Heart left ventricle (tissue), 13 donors: ENCODE results near the gene VAMP2.

ENCODE experiments used
- CTCF ChIP-seq, 12 donors: fragments of 200-600 bp; sonication (generic) in 4 of 12; IDR thresholded peaks; one replicate each; pipeline versions ENCODE4 v1.5.0 to v1.8.0; 2018 to 2022; ENCODE audit warnings: antibody characterized with exemption in 12 of 12, mild to moderate bottlenecking in 5 of 12
- POLR2A ChIP-seq, 2 donors: fragments of 450-650 bp; IDR thresholded peaks; one replicate each; pipeline ENCODE4 v1.6.1; 2017; ENCODE audit warnings: antibody characterized with exemption in 2 of 2, mild to moderate bottlenecking in 2 of 2, moderate library complexity in 2 of 2
- donor health status: ischemic (EF 13 %, LVEDD 7.1; RV severe dilation, severe dysfunction).
- donor health status: DM: no; HTN: yes; CAD: no.
- donor health status: DM: no; HTN: no; CAD: no.
- donor health status: ischemic (EF 25% LVEDD 6.9; RV normal size, moderate dysfunction).
- donor health status: ischemic (EF 25% LVEDD 5.7; RV mildly dilated, moderate dysfunction).
- donor health status: ischemic (EF 35%, LVEDD 5.7; RV mildly dilated, moderate dysfunction).
- donor health status: nonischemic (EF 11% LVEDD 7.7; RV severe dilation, severe dysfunction).
- donor health status: DM: yes; HTN: yes; CAD: no.
- donor health status: PGD.
- donor health status: ischemic (EF 29% LVEDD 5.4; RV normal size, mild dysfunction).
- donor health status: nonischemic (EF 23%, LVEDD 6.1; RV moderate dilation, normal function).

DNA sequence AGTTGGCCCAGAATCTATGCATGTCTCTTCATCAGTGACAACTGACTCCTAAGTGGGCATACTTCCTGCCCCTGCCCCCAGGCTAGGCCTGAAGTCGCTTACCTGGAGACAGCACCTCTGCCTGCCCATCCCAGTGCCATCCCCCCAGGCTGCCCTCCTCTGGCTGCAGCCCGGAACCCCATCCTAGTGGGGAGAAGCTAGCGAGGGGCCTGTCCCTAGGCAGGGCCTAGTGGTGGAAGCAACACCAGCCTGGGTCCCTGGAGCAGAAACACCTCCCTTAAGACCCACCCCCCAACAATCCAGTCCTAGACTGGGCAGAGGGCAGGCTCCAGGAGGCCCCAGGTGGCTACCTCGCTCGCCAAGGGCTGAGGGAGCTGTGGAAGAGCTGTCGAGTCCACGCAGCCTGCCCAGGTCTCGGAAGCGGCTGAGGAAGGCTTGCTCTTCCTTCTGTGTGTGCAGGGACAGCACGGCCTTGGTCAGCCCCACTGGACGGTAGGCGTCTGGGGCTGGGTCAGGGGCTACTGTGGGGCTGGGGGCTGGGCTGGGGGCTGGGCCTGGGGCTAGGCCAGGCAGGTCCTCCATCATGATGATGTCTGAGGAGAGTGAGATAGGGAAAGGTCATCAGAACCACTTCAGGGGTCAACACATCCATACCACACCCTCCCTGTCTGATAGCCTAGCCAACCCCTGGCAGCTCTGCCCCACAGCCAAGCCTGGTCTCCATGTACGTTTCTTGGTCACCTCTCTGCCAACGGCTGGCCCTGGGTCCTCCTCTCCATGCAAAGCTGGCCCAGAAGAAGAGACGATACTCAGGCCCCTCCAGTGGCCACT, 18.1 kb downstream of the VAMP2 start:
- TF ChIP-seq POLR2A (IDR thresholded peaks at IDR 0.05) (no peak), CTCF (IDR thresholded peaks at IDR 0.05) (no peak)
